OCI-LY7 (cell line): ENCODE data around the gene CKM. TPM values are rescaled to one million over a fixed set of nuclear protein-coding genes. Genes with fewer than 3 reads are reported as not detected.
"Not testable (repeated sequence)": the region's sequence is repeated elsewhere in the genome, so short reads cannot be mapped to it uniquely, and the experiment has no call there.

ENCODE experiments used
- BruUV-seq: library from RNA; stranded (reverse); fragments of 400-500 nt; replicated peaks from 2 replicates; lab custom pipeline; 2021; lab: Mats Ljungman, UMichigan
- CTCF ChIA-PET: fragments of 300-600 bp; sonication (Branson Sonifier 250); formaldehyde crosslinking; loops from one replicate; lab custom pipeline; 2022; ENCODE audit warnings: antibody characterized with exemption; ENCODE audit not compliant: unreplicated experiment; lab: Charles Lee
- POLR2A ChIA-PET: fragments of 300-600 bp; sonication (Branson Sonifier 250); formaldehyde crosslinking; loops from one replicate; lab custom pipeline; 2022; ENCODE audit warnings: antibody characterized with exemption; lab: Charles Lee
- DNase-seq: peaks from one replicate; pipeline ENCODE4 v3.0.0-alpha.2; 2015; ENCODE audit warnings: low spot score
- H2AFZ ChIP-seq: fragments of 200-600 bp; sonication (generic), shearing (Covaris generic); 2 replicates; pipeline ENCODE4 v1.6.1; 2014; ENCODE audit warnings: mild to moderate bottlenecking, antibody characterized with exemption, low read length, moderate library complexity
- H3K27ac ChIP-seq: fragments of 200-600 bp; sonication (generic); 2 replicates; pipeline ENCODE4 v1.5.1; 2014; ENCODE audit warnings: mixed run types, low read depth, mild to moderate bottlenecking, moderate library complexity, low read length, inconsistent platforms; ENCODE audit not compliant: poor library complexity, severe bottlenecking
- H3K36me3 ChIP-seq: fragments of 200-600 bp; sonication (generic); 2 replicates; pipeline ENCODE4 v1.6.1; 2014; ENCODE audit warnings: mild to moderate bottlenecking, antibody characterized with exemption, low read length, moderate library complexity, mixed read lengths; ENCODE audit not compliant: insufficient read depth
- H3K4me1 ChIP-seq: fragments of 200-600 bp; sonication (generic); 2 replicates; pipeline ENCODE4 v1.5.1; 2014; ENCODE audit warnings: mild to moderate bottlenecking, low read length; ENCODE audit not compliant: insufficient read depth, poor library complexity, severe bottlenecking
- H3K4me2 ChIP-seq: fragments of 200-600 bp; sonication (generic); 2 replicates; pipeline ENCODE4 v1.6.1; 2014; ENCODE audit warnings: mild to moderate bottlenecking, low read length
- H3K4me3 ChIP-seq: fragments of 200-600 bp; sonication (generic); 2 replicates; pipeline ENCODE4 v1.5.1; 2014; ENCODE audit warnings: mild to moderate bottlenecking, low read depth, low read length; ENCODE audit not compliant: poor library complexity, severe bottlenecking
- H3K79me2 ChIP-seq: fragments of 200-600 bp; sonication (generic); 2 replicates; pipeline ENCODE4 v1.6.1; 2016; ENCODE audit warnings: low read depth, mild to moderate bottlenecking, low read length, moderate library complexity, mixed read lengths; ENCODE audit not compliant: insufficient read depth
- H3K9me2 ChIP-seq: fragments of 200-600 bp; sonication (generic); 2 replicates; pipeline ENCODE4 v1.6.1; 2016; ENCODE audit warnings: mild to moderate bottlenecking, low read length, mixed read lengths; ENCODE audit not compliant: insufficient read depth
- H3K9me3 ChIP-seq: fragments of 200-600 bp; sonication (generic); 2 replicates; pipeline ENCODE4 v1.6.1; 2014; ENCODE audit warnings: mild to moderate bottlenecking, mixed run types, low read length, mixed read lengths
- H4K20me1 ChIP-seq: fragments of 200-600 bp; sonication (generic); 2 replicates; pipeline ENCODE4 v1.6.1; 2014; ENCODE audit warnings: mild to moderate bottlenecking, antibody characterized with exemption, low read length, moderate library complexity, mixed read lengths; ENCODE audit not compliant: insufficient read depth
- EZH2phosphoT487 ChIP-seq: fragments of 200-600 bp; sonication (generic); IDR thresholded peaks from 2 replicates; pipeline ENCODE4 v1.6.1; 2018; ENCODE audit warnings: low read depth, borderline replicate concordance, mild to moderate bottlenecking, mixed run types, antibody characterized with exemption, low read length, moderate library complexity, mixed read lengths
- intact Hi-C: fragments of 100-400 bp; cut with micrococcal nuclease; formaldehyde crosslinking; loops from one replicate; pipeline ENCODE4 v1.10.0; 2022; ENCODE audit not compliant: unreplicated experiment
- total RNA-seq, 2 experiments: library from RNA; depleted of rRNA in 1 of 2; stranded (reverse); fragments of >200 nt in 1 of 2; shearing (Covaris generic) in 1 of 2; gene quantifications; 2 replicates each; pipeline ENCODE4 v1.2.3, GENCODE V29; 2014 to 2022
- TF ChIP-seq, protein P1 (sequence below): fragments of 200-600 bp; sonication (generic); conservative IDR thresholded peaks from 2 replicates; pipeline ENCODE4 v1.5.1; 2014; ENCODE audit warnings: mild to moderate bottlenecking, antibody characterized with exemption, low read length, moderate library complexity, mixed read lengths

Gene CKM
- total RNA-seq, 2 experiments from 2014 or later = not detected

DNA sequence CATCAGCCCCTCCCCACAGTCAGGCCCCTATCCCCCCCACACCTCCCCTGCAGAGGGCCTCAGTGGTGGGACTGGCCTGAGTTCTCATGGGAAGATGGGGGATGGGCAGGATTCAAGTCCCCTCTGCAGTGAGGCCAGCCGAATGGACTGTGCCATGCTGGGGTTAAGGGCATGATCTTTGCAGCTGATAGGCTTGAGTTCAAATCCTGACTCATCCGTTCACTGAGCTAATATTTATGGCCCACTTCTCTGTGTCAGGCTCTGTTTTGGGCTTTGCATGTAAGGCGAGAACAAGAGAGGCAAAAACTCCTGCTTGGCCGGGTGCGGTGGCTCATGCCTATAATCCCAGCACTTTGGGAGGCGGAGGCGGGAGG, 51.0 kb downstream of the CKM start:
- H3K4me1 ChIP-seq = peaks cover 3% of the 10 kb centered on the region
- DNase-seq = no peak
- TF ChIP-seq, protein P1, sequence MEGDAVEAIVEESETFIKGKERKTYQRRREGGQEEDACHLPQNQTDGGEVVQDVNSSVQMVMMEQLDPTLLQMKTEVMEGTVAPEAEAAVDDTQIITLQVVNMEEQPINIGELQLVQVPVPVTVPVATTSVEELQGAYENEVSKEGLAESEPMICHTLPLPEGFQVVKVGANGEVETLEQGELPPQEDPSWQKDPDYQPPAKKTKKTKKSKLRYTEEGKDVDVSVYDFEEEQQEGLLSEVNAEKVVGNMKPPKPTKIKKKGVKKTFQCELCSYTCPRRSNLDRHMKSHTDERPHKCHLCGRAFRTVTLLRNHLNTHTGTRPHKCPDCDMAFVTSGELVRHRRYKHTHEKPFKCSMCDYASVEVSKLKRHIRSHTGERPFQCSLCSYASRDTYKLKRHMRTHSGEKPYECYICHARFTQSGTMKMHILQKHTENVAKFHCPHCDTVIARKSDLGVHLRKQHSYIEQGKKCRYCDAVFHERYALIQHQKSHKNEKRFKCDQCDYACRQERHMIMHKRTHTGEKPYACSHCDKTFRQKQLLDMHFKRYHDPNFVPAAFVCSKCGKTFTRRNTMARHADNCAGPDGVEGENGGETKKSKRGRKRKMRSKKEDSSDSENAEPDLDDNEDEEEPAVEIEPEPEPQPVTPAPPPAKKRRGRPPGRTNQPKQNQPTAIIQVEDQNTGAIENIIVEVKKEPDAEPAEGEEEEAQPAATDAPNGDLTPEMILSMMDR = no peak
- no peak for TF ChIP-seq EZH2phosphoT487
- no peak overlapping the region for H3K4me2 ChIP-seq
- no TSS peak for BruUV-seq
- H3K9me2 ChIP-seq = no peaks in the 10 kb centered on the region
- no peak overlapping the region for H3K27ac ChIP-seq
- no peaks in the 10 kb centered on the region for H4K20me1 ChIP-seq
- ChIA-PET POLR2A (no interaction called here), CTCF (no interaction called here)
- no peak overlapping the region for H3K4me3 ChIP-seq
- no peak overlapping the region for H2AFZ ChIP-seq
- no peaks in the 10 kb centered on the region for H3K9me3 ChIP-seq
- no peaks in the 10 kb centered on the region for H3K79me2 ChIP-seq
- H3K36me3 ChIP-seq = peaks cover 10% of the 10 kb centered on the region; the same call in 1 of the 2 replicates
- intact Hi-C loops = no loop called here

DNA sequence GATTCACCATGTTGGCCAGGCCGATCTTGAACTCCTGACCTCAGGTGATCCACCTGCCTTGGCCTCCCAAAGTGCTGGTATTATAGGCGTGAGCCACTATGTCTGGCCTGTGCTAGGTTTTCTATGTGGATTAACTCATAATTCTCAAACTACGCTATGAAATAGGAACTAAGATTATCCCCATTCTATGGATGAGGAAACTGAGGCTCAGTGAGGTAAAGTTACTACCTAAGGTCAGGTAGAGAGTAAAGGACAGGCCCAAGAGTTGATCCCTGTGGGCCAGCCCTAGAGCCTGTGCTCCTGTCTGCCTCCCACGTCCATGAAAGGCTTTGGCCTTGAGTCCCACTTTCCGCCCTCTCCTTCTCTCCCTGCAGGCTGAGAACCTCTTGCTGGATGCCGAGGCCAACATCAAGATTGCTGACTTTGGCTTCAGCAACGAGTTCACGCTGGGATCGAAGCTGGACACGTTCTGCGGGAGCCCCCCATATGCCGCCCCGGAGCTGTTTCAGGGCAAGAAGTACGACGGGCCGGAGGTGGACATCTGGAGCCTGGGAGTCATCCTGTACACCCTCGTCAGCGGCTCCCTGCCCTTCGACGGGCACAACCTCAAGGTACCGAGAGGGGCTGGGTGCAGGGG, 51.5 kb downstream of the CKM start:
- CTCF ChIA-PET = no interaction called here
- intact Hi-C loops = no loop called here
- H2AFZ ChIP-seq = no peak overlapping the region
- H3K9me2 ChIP-seq = no peaks in the 10 kb centered on the region
- TF ChIP-seq EZH2phosphoT487 = no peak
- TF ChIP-seq, protein P1 = no peak
- H3K36me3 ChIP-seq = peaks cover 10% of the 10 kb centered on the region; the same call in 1 of the 2 replicates
- no peaks in the 10 kb centered on the region for H3K79me2 ChIP-seq
- no peaks in the 10 kb centered on the region for H4K20me1 ChIP-seq
- no peak overlapping the region for H3K4me2 ChIP-seq
- POLR2A ChIA-PET = no interaction called here
- H3K4me3 ChIP-seq = no peak overlapping the region
- DNase-seq = no peak
- H3K9me3 ChIP-seq = no peaks in the 10 kb centered on the region
- peaks cover 1% of the 10 kb centered on the region for H3K4me1 ChIP-seq
- BruUV-seq = no TSS peak
- no peak overlapping the region for H3K27ac ChIP-seq

DNA sequence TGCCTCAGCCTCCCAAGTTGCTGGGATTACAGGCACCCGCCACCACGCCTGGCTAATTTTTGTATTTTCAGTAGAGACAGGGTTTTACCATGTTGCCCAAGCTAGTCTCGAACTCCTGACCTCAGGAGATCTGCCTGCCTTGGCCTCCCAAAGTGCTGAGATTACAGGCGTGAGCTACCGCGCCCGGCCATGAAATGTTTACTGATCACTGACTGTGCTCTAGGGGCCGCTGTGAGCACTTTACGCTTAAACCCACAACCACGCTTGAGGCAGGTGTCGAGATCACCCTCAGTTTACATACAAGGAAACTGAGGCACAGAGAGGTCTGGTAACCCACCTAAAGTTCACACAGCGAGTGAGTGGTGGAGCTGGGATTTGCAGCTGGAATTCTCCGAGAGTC, 52.7 kb downstream of the CKM start:
- intact Hi-C loops, POLR2A ChIA-PET: not testable (repeated sequence)

More for the DNA sequence above, 52.7 kb downstream of the CKM start:
- H3K27ac ChIP-seq, H2AFZ ChIP-seq, H3K9me2 ChIP-seq, H4K20me1 ChIP-seq, H3K36me3 ChIP-seq, BruUV-seq, DNase-seq, H3K4me3 ChIP-seq, H3K79me2 ChIP-seq, CTCF ChIA-PET, H3K9me3 ChIP-seq, H3K4me2 ChIP-seq, H3K4me1 ChIP-seq: not testable (repeated sequence)
